ENCODE results near the gene ASS1.
"Not testable (repeated sequence)": the region's sequence is repeated elsewhere in the genome, so short reads cannot be mapped to it uniquely, and the experiment has no call there.

Gene ASS1

DNA sequence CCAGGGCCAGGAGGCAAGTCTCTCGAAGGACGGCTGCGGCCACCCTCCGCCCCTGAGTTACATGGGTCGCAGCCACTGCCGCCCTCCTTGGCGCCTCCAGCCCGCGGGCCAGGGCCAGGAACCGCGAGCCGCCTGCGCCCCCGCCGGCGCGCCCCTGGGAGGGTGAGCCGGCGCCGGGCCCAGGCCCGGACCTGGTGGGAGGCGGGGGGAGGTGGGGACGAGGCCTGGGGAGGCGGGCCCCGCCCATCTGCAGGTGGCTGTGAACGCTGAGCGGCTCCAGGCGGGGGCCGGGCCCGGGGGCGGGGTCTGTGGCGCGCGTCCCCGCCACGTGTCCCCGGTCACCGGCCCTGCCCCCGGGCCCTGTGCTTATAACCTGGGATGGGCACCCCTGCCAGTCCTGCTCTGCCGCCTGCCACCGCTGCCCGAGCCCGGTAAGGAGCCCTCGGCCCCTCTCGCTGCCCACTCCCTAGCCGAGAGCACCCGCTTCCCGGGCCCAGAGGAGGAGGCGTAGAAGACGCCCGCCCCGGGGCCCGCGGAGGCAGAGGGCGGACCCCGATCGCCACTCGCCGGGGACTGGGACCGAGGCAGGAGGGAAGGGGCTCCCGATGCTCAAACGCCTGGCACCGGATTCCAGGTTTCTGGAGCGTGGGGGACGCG is at the start of gene ASS1:
TSS of gene ASS1 (plus strand) at position 397 of the 657 bp plus-strand sequence. CDS start 7,268 bp downstream, outside the sequence.
- peak; percentile 56 for DNase-seq (ENCODE audit: low read depth)

DNA sequence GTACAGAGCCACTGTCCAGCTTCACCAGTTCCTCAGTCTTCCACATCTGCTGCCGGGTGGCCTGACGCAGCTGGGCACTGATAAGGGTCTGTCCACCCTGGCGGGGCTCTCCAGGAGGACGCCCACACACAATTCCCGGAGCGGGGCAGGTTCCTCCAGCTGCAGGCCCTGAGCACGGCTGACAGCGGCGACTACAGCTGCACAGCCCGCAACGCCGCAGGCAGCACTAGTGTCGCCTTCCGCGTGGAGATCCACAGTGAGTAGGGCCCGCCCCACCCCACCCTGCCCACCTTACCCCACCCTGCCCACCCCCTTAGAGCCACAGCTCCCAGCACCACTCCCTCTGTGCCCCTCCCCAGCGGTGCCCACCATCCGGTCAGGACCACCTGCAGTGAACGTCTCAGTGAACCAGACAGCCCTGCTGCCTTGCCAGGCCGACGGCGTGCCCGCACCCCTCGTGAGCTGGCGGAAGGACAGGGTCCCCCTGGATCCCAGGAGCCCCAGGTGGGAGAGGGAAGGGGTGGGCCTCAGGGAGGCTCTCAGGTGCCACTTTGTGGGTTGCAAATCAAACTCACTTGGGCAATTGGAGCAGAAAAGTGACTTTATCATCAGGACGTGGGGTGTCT is 48.8 kb upstream of the ASS1 start:
- no peak for DNase-seq (ENCODE audit: low read depth)

DNA sequence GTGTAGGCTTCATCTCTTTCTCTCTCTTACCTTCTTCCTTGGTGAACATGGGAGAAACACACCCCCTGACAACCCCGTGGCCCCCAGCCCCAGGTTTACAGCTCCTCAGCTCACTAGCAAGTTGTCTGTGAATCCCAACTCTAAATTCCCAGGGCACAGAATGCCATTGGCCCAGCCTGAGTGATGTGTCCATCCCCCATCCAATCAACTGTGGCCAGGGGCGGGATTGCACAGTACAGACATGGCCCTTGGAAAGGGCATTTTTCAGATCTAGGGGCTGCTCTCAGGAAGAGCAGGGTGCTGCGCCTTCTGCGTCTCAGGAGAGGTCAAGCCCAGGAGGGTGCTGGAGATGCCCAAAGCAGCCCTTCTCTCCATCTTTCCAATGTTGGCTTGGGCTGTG is 48.2 kb upstream of the ASS1 start:
- no peak for DNase-seq (ENCODE audit: low read depth)

DNA sequence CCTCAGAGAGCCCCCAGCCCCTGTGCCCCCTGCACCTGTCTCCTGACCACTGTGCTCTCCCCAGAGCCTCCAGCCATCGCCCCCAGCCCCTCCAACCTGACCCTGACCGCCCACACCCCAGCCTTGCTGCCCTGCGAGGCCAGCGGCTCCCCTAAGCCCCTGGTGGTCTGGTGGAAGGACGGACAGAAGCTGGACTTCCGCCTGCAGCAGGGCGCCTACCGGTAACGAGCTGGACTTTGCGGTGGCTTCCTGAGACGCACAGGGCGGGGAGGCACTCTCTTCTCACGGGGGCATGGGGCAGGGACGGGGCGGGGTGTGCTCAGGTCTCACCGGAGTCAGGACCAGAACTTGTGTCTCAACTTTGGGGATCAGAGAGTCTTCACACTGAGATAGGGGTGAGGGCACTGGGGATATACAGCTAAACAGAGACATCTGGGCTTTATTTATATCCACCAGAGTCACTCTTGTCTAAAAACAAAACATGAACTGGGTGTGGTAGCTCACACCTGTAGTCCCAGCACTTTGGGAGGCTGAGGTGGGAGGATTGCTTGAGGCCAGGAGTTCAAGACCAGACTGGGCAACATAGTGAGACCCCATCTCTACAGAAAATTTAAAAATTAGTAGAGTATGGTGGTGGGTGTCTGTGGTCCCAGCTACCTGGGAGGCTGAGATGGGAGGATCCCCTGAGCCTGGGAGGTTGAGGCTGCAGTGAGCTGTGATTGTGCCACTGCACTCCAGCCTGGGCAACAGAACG is 46.1 kb upstream of the ASS1 start:
- DNase-seq (ENCODE audit: low read depth): no peak

DNA sequence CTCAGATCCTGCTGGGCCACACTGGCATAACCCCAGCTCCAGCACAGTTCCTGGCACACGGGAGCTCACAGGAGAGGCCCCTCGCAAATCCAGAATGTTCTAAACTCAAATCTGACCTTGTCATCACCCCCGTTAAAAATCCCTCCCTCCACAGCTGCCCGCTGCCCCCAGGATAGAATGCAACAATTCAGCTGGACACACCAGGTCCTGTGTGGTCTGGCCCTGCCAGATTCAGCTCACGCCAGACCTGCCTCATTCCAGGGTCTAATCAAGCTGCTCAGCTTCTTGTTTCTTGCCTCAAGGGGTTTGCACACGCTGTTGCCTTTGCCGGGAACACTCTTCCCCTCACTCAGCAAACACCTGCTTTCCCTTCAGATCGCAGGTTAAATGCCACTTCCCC is 45.0 kb upstream of the ASS1 start:
- no peak for DNase-seq (ENCODE audit: low read depth)

DNA sequence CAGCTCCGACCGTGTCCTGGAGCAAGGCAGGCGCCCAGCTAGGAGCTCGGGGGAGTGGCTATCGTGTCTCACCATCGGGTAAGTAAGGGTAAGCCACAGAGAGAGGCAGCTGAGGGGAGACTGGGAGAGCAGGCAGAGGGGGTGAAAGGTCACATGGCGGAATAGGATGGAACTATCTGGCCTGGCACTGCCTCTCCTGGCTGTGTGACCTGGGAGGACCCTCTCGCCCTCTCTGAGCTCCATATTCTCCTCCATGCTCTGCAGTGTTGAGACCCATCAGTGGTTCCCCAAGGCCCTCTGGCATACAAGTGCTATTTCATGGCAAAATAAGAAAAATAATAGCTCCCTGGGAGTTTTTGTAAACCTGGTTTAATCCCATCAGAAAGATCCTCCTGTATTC is 43.9 kb upstream of the ASS1 start:
- DNase-seq (ENCODE audit: low read depth): no peak

DNA sequence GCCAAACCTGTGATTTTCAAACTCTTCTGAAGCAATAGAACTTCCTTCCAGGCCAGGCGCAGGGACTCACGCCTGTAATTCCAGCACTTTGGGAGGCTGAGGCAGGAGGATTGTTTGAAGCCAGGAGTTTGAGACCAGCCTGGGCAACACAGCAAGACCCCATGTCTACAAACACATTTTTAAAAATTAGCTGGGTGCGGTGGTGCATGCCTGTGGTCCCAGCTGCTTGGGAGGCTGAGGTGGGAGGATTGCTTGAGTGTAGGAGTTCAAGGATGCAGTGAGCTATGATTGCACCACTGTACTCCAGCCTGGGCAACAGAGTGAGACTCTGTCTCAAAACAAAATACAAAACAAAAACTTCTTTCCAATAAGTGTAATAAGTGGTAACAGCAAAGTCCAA is 43.0 kb upstream of the ASS1 start:
- DNase-seq (ENCODE audit: low read depth): not testable (repeated sequence)

DNA sequence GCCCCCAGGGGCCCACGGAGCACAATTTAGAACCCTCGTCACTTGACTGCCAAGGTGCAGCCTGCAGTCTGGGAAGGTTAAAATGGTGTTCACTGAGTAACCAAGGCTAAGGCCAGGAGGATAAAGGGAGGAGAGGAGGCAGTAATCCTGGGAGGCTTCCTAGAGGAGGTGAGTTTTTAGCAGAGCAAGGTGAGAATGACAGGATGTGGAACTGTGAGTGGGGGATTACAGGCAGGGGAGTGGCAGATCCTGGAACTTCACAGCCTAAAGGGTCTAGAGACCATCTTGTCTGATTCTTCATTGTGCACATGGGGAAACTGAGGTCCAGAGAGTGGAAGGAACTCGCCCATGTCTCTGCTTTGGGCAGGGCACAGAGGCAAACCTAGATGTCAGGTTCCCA is 42.5 kb upstream of the ASS1 start:
- DNase-seq (ENCODE audit: low read depth): no peak

DNA sequence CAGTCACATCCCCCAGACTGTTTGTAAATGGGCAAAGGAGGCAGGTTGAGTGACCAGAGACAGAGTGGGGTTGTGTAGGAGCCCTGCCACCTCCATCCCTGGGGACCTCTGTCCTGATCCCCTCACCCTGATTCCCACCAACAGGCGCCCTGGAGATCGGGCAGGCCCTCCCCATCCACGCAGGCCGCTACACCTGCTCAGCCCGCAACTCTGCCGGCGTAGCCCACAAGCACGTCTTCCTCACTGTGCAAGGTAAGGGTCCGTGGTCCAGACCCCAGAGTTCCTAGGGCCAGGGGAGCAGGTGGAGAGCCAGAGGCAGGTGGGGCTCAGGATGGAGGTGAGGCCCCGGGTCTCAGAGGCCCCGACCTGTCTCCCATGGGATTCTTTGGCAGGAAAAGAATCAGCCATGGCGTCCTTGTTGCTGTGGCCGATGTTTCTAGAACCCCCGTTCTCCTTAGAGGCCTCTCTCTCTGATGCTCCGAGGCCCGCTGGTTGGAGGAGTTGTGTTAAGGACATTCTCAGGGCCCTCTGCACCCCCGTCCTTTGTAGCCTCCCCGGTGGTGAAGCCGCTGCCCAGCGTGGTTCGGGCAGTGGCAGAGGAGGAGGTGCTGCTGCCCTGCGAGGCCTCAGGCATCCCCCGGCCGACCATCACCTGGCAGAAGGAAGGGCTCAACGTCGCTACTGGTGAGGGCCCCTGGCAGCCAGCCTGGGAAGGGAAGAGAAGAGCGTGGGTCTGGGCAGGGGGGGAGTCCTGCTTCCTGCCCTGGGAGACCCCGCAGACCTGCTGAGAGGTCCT is 41.9 kb upstream of the ASS1 start:
- DNase-seq (ENCODE audit: low read depth): no peak

DNA sequence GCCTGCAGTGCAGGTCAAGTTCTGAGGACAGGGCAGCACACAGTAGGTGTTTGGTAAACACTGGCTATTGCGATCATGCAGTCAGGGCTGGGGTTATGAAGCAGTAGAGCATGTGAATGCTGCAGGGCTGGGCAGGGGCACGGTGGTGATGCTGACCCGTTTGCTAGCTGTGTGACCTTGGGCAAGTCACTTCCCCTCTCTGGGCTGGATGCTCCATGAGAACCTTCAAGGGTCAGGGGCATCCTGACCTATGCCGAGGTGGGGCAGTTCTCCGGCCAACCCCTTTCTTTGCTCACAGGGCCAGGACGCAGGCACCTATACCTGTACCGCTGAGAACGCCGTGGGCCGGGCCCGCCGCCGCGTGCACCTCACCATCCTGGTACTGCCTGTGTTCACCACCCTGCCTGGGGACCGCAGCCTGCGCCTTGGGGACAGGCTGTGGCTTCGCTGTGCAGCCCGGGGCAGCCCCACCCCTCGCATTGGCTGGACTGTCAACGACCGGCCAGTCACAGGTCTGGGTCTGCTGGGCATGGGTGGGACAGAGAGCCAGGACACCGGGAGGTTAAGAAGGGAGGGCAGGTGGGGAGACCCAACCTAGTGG is 39.0 kb upstream of the ASS1 start:
- DNase-seq (ENCODE audit: low read depth): no peak

DNA sequence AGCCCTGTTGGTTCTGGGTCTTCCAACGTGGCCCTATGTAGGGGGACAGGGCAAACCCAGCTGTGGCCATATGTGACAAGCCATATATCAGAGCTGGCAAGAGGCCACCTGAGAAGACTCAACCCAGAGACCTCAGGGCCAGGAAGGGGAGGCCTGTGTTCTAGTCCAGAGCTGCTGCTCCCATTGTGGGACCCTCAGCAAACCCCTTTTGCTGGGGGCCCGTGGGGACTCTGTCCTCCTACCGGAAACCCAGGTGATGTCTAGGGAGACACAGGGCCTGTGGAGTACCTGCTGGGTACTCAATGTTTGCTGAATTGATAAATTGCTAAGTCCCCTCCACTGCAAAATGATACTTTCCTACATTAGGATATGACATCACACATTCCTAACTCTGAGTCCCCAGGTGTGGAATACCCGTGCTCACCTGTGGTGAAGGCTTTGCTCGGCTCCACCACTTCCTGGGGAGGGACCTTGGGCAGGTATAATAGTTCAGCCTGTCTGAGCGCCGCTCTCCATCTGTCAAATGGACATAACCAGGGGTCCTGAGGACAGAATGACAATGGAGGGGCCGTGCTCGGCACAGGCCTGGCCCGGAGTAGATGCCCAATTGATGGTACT is 38.4 kb upstream of the ASS1 start:
- DNase-seq (ENCODE audit: low read depth): no peak

DNA sequence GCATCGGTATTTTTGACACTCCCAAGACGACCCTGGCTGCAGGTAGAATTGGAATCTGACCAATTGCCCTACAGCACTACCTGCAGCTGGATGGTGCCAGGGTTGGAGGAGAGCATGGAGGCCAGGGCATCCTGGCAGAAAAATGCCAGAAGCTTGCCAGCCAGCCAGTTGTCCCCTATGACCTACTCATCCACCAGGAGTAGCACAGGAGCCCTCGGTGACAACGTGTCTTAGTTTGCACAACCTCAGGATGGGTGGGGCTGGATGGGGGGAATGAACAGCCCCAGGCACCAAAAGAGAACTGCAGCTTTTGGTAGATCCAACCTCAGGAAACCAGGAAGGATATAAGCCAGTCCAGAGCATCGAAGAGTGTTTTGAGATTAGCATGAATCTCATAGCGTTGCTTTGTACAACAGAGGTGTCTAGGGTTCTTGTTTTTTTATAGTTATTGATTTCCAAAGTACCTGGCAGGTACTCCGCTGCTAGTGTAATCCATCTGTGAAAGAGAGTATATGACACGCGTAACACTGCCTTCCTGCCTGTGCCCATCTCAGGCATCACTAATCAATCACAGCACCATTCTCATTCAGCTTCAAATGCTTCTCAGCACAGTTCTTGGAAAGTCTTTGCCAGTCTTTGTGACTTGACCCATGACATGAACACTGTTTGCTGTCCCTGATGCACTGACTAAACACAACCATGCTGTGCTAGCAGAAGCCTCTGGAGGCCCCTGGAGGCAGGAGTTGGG is 36.7 kb upstream of the ASS1 start:
- no peak for DNase-seq (ENCODE audit: low read depth)

DNA sequence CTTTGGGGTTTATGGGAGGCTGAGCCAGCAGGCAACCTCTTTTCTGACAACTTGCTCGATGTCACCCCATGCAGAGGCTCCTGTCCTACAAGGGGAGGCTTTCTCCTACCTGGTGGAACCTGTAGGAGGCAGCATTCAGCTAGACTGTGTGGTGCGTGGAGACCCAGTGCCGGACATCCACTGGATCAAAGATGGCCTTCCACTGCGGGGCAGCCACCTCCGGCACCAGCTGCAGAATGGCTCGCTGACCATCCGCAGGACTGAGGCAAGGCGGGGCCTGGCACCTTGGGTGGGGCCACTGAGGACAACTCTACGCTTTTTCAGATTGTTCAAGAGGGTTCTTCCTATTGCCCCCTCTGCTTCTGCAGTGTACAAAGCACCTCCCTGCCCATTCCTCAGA is 36.1 kb upstream of the ASS1 start:
- DNase-seq (ENCODE audit: low read depth): no peak

DNA sequence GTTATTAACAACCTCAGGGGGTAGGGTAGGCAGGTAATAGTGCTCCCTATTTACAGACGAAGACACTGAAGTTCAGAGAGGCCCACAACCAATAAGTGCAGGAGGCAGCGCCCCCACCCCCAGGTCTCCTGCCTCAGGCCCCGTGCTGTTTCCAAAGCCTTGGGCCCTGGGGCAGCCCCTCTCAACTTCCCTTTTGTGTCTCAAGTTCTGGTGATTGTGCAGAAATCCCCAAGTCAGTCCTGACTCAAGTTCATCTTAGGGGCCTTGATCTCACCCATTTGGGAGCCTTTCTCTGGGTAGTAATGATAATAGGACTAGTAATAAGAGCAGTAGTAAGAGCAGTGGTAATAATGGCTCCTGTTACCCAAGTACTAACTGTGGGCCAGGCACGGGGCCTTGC is 35.5 kb upstream of the ASS1 start:
- no peak for DNase-seq (ENCODE audit: low read depth)

DNA sequence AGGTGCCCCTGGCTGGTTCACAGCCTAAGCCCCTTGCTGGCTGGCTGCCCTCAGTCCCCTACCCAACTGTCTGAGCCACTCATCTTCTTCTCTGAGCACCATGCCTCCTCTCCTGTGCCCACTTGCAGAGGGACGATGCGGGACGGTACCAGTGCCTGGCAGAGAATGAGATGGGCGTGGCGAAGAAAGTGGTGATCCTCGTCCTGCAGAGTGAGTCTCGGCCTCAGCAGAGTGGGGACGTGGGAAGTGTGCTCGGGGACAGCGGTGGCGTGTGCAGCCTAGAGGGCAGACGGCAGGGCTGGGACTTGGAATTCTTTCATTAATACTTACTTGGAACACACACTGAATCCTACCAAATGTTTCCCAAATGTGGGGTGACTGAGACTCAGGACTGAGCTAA is 34.3 kb upstream of the ASS1 start:
- DNase-seq (ENCODE audit: low read depth): no peak

DNA sequence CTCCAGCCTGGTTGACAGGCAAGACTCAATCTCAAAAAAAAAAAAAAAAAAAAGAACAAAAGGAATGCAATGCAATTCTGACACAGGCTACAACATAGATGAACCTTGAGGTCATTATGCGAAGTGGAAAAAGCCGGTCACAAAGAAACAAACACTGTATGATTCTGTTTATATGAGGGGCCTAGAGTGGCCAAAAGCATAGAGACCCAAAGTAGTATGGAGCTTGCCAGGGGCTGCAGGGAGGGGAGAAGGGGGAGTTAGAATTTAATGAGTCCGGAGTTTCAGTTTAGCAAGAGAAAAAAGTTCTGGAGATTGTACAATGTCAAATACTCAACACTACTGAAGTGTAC is 33.2 kb upstream of the ASS1 start:
- no peak for DNase-seq (ENCODE audit: low read depth)

DNA sequence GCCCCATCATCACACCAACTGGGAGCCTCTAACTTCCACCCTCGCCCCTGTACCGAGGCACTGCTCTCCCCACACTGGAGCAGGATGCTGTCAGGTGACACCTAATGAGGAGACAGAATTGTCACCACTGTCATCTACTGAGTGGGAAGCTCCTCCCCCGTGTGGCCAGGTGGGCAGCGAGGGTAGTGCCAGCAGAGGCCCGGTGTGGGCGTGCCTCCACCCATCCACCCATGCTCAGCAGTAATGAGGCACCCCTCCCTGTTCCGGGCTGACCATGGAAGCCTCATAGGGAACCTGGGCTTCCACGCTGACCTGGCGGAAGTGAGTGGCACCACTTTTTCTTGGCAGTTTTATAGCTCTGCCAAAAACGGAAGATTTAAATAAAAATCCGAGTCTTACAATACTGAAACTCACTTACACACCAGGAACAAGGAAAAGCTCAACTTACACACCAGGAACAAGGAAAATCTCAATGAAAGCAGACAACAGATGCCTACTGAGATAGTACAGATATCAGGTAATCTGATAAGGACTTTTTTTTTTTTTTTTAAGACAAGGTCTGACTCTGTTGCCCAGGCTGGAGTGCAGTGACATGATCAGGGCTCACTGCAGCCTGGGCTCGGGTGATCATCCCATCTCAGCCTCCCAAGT is 30.6 kb upstream of the ASS1 start:
- no peak for DNase-seq (ENCODE audit: low read depth)

DNA sequence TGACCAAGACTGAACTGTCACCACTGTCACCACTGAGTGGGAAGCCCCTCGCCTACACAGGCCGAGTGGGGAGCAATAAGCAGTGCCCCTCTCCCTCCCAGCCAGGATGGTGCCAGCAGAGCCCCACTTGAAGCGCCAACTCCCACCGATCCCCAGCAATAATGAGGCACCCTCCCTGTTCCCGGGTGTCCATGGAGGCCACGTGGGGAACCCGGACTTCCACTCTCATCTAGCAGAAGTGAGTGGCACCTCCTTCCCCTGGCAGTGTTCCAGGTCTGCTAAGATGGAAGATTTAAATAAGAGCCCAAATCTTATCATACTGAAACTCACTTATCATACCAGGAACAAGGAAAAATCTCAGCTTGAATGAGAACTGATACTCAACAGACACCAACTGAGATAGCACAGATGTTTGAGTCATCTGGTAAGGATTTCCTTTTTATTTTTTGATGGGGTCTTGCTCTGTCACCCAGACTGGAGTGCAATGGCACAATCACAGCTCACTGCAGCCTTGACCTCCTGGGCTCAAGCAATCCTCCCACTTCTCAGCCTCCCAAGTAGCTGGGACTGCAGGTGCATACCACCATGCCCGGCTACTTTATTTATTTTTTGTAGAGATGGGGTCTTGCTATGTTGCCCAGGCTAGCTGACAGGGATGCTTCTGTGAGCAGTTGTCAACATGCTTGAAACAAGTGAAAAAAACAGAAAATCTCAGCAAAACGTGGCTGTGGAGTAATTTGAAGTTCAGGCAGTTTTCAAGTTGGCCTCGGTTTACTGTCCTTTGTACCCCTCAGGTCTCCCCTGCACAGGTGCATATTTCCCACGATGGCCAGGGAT is 29.6 kb upstream of the ASS1 start:
- no peak for DNase-seq (ENCODE audit: low read depth)

DNA sequence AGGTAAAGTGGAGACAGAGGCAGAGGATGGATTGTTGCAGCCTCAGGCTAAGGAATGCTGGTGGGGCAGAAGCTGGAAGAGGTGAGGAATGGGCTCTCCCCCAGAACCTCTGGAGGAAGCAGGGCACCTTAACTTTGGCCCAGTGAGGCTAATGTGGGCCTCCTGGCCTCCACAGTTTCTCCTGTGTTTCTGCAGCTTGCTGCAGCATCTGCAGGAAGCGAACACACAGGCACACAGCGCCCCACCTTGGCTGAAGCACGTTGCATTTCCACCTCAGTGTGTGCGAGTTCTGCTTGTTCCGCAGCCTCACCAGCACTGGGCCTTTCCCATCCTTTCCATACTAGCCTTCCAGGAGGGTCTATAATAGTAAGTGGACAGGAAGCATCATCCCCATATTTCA is 27.2 kb upstream of the ASS1 start:
- no peak for DNase-seq (ENCODE audit: low read depth)

DNA sequence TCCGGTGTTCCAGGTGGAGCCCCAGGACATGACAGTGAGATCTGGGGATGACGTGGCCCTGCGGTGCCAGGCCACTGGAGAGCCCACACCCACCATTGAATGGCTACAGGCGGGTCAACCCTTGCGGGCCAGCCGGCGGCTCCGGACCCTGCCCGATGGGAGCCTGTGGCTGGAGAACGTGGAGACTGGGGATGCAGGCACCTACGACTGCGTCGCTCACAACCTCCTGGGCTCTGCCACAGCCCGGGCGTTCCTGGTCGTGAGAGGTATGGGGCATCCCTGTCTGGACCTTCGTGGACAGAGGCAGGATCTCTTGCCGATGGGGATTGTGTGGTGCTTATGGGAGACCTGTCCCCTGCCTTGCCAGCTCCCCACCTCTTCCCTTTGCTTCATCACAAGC is 26.0 kb upstream of the ASS1 start:
- no peak for DNase-seq (ENCODE audit: low read depth)
